HepG2 (cell line): ENCODE data around the gene LMAN1L. TPM values are rescaled to one million over a fixed set of nuclear protein-coding genes. Genes with fewer than 3 reads are reported as not detected.

Experiments used
- ATAC-seq: fragments of 200-7000 bp; cut with Tn5 transposase; 3 replicates; pipeline ENCODE4 v1.9.1; 2020; ENCODE audit warnings: mild to moderate bottlenecking, moderate library complexity
- BruUV-seq: library from RNA; stranded (reverse); fragments of 400-500 nt; replicated peaks from 2 replicates; lab custom pipeline; 2021; lab: Mats Ljungman, UMichigan
- CTCF ChIA-PET: fragments of 300-600 bp; formaldehyde crosslinking; extraction: SDS; loops from one replicate; lab custom pipeline; 2021; ENCODE audit warnings: low total read pairs, inconsistent platforms, low intra/inter-chr PET ratio; lab: Yijun Ruan, JAX
- POLR2A ChIA-PET: fragments of 350-600 bp; sonication (Branson Sonifier 250); formaldehyde crosslinking; loops from one replicate; lab custom pipeline; 2020; ENCODE audit warnings: antibody characterized with exemption, inconsistent platforms; lab: Yijun Ruan, JAX
- DNase-seq: peaks from one replicate; pipeline ENCODE4 v3.0.0-alpha.2; 2015; ENCODE audit warnings: low spot score
- FAIRE-seq: peaks from 3 replicates; lab custom pipeline; 2011; peaks lifted over from hg19 to GRCh38; lab: Jason Lieb, UNC
- H2AFZ ChIP-seq: one replicate; pipeline ENCODE4 v1.6.1; 2011; ENCODE audit warnings: low read length, inconsistent platforms
- H3K27ac ChIP-seq: fragments of 300-600 bp; 3 replicates; pipeline ENCODE4 v1.8.0; 2011; ENCODE audit warnings: mixed run types, mild to moderate bottlenecking, mixed read lengths, low read length, inconsistent platforms; ENCODE audit not compliant: insufficient read depth; ENCODE audit errors: extremely low read length
- H3K27me3 ChIP-seq, 2 experiments: fragments of 200-600 bp in 1 of 2; 2 replicates in 1 of 2; 3 replicates in 1 of 2; pipeline versions ENCODE4 v1.6.0 to v1.8.0; 2011; ENCODE audit warnings: low read length in 2 of 2, mild to moderate bottlenecking in 2 of 2, moderate library complexity in 2 of 2, inconsistent platforms in 1 of 2; ENCODE audit not compliant: insufficient read depth in 2 of 2, control insufficient read depth in 1 of 2
- H3K36me3 ChIP-seq, 2 experiments: fragments of 200-600 bp in 1 of 2; replicated peaks in 1 of 2; 2 replicates in 1 of 2; 3 replicates in 1 of 2; pipeline versions ENCODE4 v1.5.1 to v1.8.0; 2011; ENCODE audit warnings: low read length in 2 of 2, inconsistent platforms in 1 of 2; ENCODE audit not compliant: insufficient read depth in 2 of 2, control insufficient read depth in 1 of 2
- H3K4me1 ChIP-seq: 2 replicates; pipeline ENCODE4 v1.5.1; 2012; ENCODE audit warnings: low read length, inconsistent platforms; ENCODE audit not compliant: insufficient read depth
- H3K4me2 ChIP-seq: 2 replicates; pipeline ENCODE4 v1.6.0; 2011; ENCODE audit warnings: low read depth, low read length, inconsistent platforms
- H3K4me3 ChIP-seq, 3 experiments: fragments of 200-600 bp in 1 of 3; sonication (generic), shearing (Covaris generic) in 1 of 3; replicated peaks in 1 of 3; 2 replicates each; pipeline ENCODE4 v1.5.1; 2011 to 2016; ENCODE audit warnings: low read length in 3 of 3, inconsistent platforms in 2 of 3, low read depth in 2 of 3, mild to moderate bottlenecking in 2 of 3, control low read depth in 1 of 3, mixed read lengths in 1 of 3; ENCODE audit not compliant: insufficient read depth in 1 of 3
- H3K79me2 ChIP-seq: one replicate; pipeline ENCODE4 v1.6.1; 2011; ENCODE audit warnings: low read length, inconsistent platforms; ENCODE audit not compliant: insufficient read depth
- H3K9ac ChIP-seq: 2 replicates; pipeline ENCODE4 v1.6.0; 2011; ENCODE audit warnings: mild to moderate bottlenecking, low read depth, low read length, inconsistent platforms; ENCODE audit not compliant: insufficient read depth
- H3K9me3 ChIP-seq: 2 replicates; pipeline ENCODE4 v1.5.1; 2012; ENCODE audit warnings: mild to moderate bottlenecking, low read length
- H4K20me1 ChIP-seq: 2 replicates; pipeline ENCODE4 v1.6.0; 2011; ENCODE audit warnings: inconsistent platforms, mild to moderate bottlenecking, low read length, moderate library complexity; ENCODE audit not compliant: insufficient read depth
- ARHGAP35 ChIP-seq: sonication (generic); formaldehyde crosslinking; IDR thresholded peaks from 2 replicates; pipeline ENCODE4 v1.9.0; 2022; ENCODE audit warnings: mild to moderate bottlenecking, inconsistent platforms, moderate library complexity, missing genetic modification reagents, borderline replicate concordance
- KMT2A ChIP-seq: sonication (generic); formaldehyde crosslinking; IDR thresholded peaks from 2 replicates; pipeline ENCODE4 v1.4.0; 2020; ENCODE audit warnings: missing genetic modification reagents
- MED13 ChIP-seq: sonication (generic); formaldehyde crosslinking; IDR thresholded peaks from 2 replicates; pipeline ENCODE4 v1.5.0; 2020; ENCODE audit warnings: missing genetic modification reagents
- RBM22 ChIP-seq: fragments of 200-400 bp; formaldehyde crosslinking; optimal IDR thresholded peaks from 2 replicates; pipeline ENCODE3; 2017; ENCODE audit warnings: mild to moderate bottlenecking, low read length, moderate library complexity
- ZNF550 ChIP-seq: sonication (generic); formaldehyde crosslinking; IDR thresholded peaks from 2 replicates; pipeline ENCODE4 v1.4.0; 2020; ENCODE audit warnings: mild to moderate bottlenecking, missing genetic modification reagents, borderline replicate concordance
- WGBS: methylation state at CpG from one replicate; pipeline ENCODE4 v1.1.6; 2017; ENCODE audit warnings: low lambda C conversion rate; 5-methylcytosine and 5-hydroxymethylcytosine counted together
- in situ Hi-C: cut with HindIII; loops from 2 replicates; pipeline ENCODE4 v1.10.0; 2017; ENCODE audit warnings: low pct_unique_long_range_greater_than_20kb; ENCODE audit not compliant: extremely low pct_ligation_motif_present
- intact Hi-C: fragments of 100-400 bp; cut with micrococcal nuclease; formaldehyde crosslinking; loops from one replicate; pipeline ENCODE4 v1.10.0; 2022; ENCODE audit not compliant: unreplicated experiment
- polyA plus RNA-seq, 8 experiments: library from polyadenylated mRNA; depleted of rRNA in 3 of 8; stranded (reverse) in 7 of 8; unstranded in 1 of 8; fragments of >200 nt; fragmentation: Illumina TruSeq in 4 of 8; extraction: Trizol in 4 of 8; gene quantifications; 2 replicates each; pipeline versions ENCODE4 v1.2.1 to v1.2.3, GENCODE V29; 2011 to 2016; ENCODE audit warnings: low read depth in 4 of 8, missing spikeins in 1 of 8, mixed read lengths in 1 of 8; ENCODE audit not compliant: insufficient read depth in 1 of 8
- total RNA-seq, 5 experiments: library from RNA; depleted of rRNA; stranded (reverse); fragments of >200 nt; fragmentation: Illumina TruSeq; extraction: Trizol; gene quantifications; 2 replicates each; pipeline ENCODE4 v1.2.3, GENCODE V29; 2016; ENCODE audit warnings: low read depth in 1 of 5
- TF ChIP-seq, protein P1 (sequence below): sonication (generic); formaldehyde crosslinking; IDR thresholded peaks from 2 replicates; pipeline ENCODE4 v1.5.0; 2020; ENCODE audit warnings: mild to moderate bottlenecking, missing genetic modification reagents
- TF ChIP-seq, protein P2 (sequence below): IDR thresholded peaks from 2 replicates; pipeline ENCODE4 v1.6.1; 2016; ENCODE audit warnings: missing biosample characterization, missing genetic modification reagents, low read depth
- TF ChIP-seq, protein P3 (sequence below): IDR thresholded peaks from 2 replicates; pipeline ENCODE4 v1.6.1; 2016; ENCODE audit warnings: missing genetic modification reagents, missing compliant biosample characterization
- TF ChIP-seq, protein P4 (sequence below): sonication (generic); formaldehyde crosslinking; IDR thresholded peaks from 2 replicates; pipeline ENCODE4 v1.5.0; 2020; ENCODE audit warnings: missing genetic modification reagents, mild to moderate bottlenecking, borderline replicate concordance

LMAN1L gene
- total and polyA plus RNA-seq, 2 of the 13 experiments (the other 11 are each of a cell fraction or from before 2014, with no cell fraction given), result not detected

DNA sequence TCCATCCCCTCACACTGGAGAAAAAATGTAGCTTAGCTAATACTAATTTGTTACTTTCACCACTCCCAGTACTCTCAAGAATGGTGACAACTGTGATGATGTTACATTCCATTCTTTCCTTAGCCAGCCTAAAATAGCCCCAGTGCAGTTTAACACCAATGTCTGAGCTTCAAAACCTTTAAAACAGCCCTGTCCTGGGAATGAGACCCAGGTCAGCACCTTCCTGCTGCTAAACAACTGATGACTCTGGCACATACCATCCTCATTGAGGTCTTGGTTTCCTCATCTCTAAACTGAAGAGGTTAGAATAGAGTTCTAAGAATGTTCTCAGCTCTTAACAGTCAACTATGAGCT is 56.7 kb downstream of the LMAN1L start:
- intact Hi-C loops, result no loop called here
- ChIA-PET POLR2A (interaction anchor here (0.5 to 1.7 kb wide), 5 partner anchors 12 to 51 kb away, joined by 3 to 6 read pairs (median 3); partner anchors contain the start of gene FAM219B), CTCF (no interaction called here)
- Histone ChIP-seq H3K4me3 (no peak overlapping the region), H3K36me3 (peaks cover 0 to 2% of the 10 kb centered on the region in 2 experiments; a peak in 4 of 5 replicates), H3K27me3 (peaks cover 0 to 2% of the 10 kb centered on the region in 2 experiments; a peak in 1 of 5 replicates), H3K9ac (no peak overlapping the region), H3K9me3 (no peaks in the 10 kb centered on the region), H4K20me1 (peaks cover 16% of the 10 kb centered on the region), H2AFZ (no peak overlapping the region), H3K4me2 (no peak overlapping the region), H3K4me1 (peaks cover 79% of the 10 kb centered on the region), H3K79me2 (peaks cover 69% of the 10 kb centered on the region), H3K27ac (no peak overlapping the region)
- FAIRE-seq, result no peak
- no peak for TF ChIP-seq ARHGAP35 (CRISPR knock-in tag)
- no peak for TF ChIP-seq MED13
- no peak for TF ChIP-seq KMT2A (CRISPR knock-in tag)
- no peak for ATAC-seq
- no TSS peak for BruUV-seq
- in situ Hi-C loops, result no loop called here
- no peak for DNase-seq

DNA sequence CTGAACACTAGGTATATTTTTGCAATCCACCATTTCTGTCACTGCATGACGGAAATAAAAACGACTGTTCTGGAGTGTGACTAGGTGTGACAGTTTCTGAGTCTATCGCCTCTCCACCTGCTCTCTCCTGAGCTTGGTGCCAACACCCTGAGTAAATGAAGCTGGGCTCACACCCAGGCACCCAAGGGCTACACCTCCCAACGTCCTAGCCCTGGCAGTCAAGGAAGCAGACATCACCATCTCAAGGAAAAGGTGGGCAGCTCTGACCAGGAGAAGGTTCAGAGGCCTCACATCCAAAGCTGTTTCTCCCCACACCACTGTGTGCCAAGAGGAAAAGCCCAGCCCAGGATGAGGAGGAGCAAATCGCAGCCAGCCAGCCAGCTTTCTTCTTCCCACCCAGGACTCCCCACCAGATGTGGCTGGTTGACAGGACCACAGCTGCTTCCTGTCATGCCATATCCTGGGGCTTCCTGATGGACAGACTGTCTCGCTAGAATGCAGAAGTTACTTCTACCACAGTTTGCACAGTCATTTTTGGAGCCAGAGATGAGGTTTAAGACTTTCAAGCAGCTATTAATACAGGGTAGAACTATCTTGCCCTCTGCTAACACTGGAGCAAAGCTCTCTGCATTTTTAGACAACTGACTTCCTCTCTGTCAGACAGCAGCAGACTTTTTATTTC is 57.2 kb downstream of the LMAN1L start:
- no peak overlapping the region for H2AFZ ChIP-seq
- intact Hi-C loops, result no loop called here
- no TSS peak for BruUV-seq
- in situ Hi-C loops, result no loop called here
- no peak for TF ChIP-seq ZNF550 (CRISPR knock-in tag)
- TF ChIP-seq RBM22, result no peak
- TF ChIP-seq, protein P1, sequence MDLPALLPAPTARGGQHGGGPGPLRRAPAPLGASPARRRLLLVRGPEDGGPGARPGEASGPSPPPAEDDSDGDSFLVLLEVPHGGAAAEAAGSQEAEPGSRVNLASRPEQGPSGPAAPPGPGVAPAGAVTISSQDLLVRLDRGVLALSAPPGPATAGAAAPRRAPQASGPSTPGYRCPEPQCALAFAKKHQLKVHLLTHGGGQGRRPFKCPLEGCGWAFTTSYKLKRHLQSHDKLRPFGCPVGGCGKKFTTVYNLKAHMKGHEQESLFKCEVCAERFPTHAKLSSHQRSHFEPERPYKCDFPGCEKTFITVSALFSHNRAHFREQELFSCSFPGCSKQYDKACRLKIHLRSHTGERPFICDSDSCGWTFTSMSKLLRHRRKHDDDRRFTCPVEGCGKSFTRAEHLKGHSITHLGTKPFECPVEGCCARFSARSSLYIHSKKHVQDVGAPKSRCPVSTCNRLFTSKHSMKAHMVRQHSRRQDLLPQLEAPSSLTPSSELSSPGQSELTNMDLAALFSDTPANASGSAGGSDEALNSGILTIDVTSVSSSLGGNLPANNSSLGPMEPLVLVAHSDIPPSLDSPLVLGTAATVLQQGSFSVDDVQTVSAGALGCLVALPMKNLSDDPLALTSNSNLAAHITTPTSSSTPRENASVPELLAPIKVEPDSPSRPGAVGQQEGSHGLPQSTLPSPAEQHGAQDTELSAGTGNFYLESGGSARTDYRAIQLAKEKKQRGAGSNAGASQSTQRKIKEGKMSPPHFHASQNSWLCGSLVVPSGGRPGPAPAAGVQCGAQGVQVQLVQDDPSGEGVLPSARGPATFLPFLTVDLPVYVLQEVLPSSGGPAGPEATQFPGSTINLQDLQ (CRISPR knock-in tag), result no peak
- TF ChIP-seq MED13, result no peak
- TF ChIP-seq, protein P2, sequence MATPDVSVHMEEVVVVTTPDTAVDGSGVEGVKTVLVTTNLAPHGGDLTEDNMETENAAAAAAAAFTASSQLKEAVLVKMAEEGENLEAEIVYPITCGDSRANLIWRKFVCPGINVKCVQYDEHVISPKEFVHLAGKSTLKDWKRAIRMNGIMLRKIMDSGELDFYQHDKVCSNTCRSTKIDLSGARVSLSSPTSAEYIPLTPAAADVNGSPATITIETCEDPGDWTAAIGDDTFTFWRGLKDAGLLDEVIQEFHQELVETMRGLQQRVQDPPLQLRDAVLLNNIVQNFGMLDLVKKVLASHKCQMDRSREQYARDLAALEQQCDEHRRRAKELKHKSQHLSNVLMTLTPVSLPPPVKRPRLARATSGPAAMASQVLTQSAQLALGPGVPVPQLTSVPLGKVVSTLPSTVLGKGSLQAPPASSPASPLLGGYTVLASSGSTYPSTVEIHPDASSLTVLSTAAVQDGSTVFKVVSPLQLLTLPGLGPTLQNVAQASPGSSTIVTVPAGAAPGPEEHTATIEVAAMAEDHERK (CRISPR knock-in tag), result no peak
- TF ChIP-seq, protein P3, sequence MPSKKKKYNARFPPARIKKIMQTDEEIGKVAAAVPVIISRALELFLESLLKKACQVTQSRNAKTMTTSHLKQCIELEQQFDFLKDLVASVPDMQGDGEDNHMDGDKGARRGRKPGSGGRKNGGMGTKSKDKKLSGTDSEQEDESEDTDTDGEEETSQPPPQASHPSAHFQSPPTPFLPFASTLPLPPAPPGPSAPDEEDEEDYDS, result no peak
- TF ChIP-seq, protein P4, sequence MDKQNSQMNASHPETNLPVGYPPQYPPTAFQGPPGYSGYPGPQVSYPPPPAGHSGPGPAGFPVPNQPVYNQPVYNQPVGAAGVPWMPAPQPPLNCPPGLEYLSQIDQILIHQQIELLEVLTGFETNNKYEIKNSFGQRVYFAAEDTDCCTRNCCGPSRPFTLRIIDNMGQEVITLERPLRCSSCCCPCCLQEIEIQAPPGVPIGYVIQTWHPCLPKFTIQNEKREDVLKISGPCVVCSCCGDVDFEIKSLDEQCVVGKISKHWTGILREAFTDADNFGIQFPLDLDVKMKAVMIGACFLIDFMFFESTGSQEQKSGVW (CRISPR knock-in tag), result no peak
- TF ChIP-seq, all 625 proteins: peak for 0
- POLR2A ChIA-PET, result interaction anchor here (0.5 to 1.7 kb wide), 6 partner anchors 12 to 51 kb away, joined by 3 to 6 read pairs (median 3); partner anchors contain the start of genes FAM219B and MPI
- peaks cover 65% of the 10 kb centered on the region for H3K79me2 ChIP-seq
- whole genome bisulfite sequencing, result 80% methylated on average over 6 of the region's 6 CpGs
- peaks cover 75% of the 10 kb centered on the region for H3K4me1 ChIP-seq
- no peak for DNase-seq
- CTCF ChIA-PET, result no interaction called here
- H3K27ac ChIP-seq, result no peak overlapping the region
- peak overlapping the region; percentile 30; the same call in 1 of the 2 replicates for H3K4me2 ChIP-seq
- peaks cover 0 to 2% of the 10 kb centered on the region in 2 experiments; a peak in 1 of 5 replicates for H3K27me3 ChIP-seq
- no peak overlapping the region for H3K9ac ChIP-seq
- peaks cover 0 to 1% of the 10 kb centered on the region in 2 experiments; a peak in 4 of 5 replicates for H3K36me3 ChIP-seq
- no peak for ATAC-seq
- H4K20me1 ChIP-seq, result peaks cover 16% of the 10 kb centered on the region
- no peaks in the 10 kb centered on the region for H3K9me3 ChIP-seq
- FAIRE-seq, result no peak
- no peak overlapping the region for H3K4me3 ChIP-seq
